ENCODE data around the gene WDR31. TPM values are rescaled to one million over a fixed set of nuclear protein-coding genes. Genes with fewer than 3 reads are reported as not detected.

Gene WDR31
- 1 to 10 TPM; 1.3 to 2.8 (median 2.1) TPM for total RNA-seq

DNA sequence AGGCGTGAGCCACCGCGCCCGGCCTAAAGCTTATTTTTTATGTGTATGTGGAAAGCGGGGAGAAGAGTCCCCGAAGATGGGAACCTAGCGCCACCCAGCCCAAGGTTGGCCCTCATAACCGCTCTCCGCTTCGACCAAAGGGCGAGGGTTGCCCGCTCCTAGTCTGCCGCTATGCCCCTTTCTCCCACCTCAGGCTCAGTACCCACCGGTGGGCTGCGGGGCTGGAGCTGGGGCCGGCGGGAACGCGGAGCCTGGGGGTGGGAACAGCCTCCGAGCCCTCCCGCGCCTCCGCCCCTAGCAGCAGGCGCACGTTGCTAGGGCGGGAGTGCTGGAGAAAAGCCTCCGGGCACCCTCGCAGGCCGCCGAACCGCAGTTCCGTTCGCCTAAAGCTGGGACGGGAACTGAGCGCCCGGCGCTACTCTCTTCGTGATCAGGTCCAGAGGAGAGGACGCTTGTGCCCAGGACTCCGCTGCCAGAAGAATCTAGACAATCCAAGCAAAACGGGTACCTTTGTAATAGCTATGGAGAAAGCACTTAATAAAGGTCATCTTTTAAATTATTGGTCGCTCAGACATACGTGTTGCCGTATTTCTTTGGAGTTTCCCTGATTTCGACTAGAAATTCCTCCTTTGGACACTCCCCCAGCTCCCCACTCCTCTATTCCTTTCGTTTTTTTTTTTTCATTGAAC lies at the start of gene WDR31:
TSS of gene WDR31 (minus strand) at position 265 of the 689 bp plus-strand sequence. CDS start 8,253 bp downstream, outside the sequence.
- WGBS = 1% methylated on average over 23 of the region's 46 CpGs
- H3K27me3 ChIP-seq = no peaks in the 10 kb centered on the region
- peak; percentile 95 for DNase-seq (ENCODE audit: extremely low spot score)
- H3K9me3 ChIP-seq = no peaks in the 10 kb centered on the region
- H3K4me3 ChIP-seq = peak within 1 kb of the TSS; percentile 71 to 75 (median 73)
- intact Hi-C loops (cut with DNase I) = loop anchor here (2.0 to 10.0 kb wide), 3 partner anchors 37 to 65 kb away; partner anchors contain the start of genes ALAD, CDC26, HDHD3 and PRPF4
- no peaks in the 10 kb centered on the region for H3K36me3 ChIP-seq
- H3K4me1 ChIP-seq = peaks cover 19 to 31% (median 30%) of the 10 kb centered on the region in 4 donors
- peak within 1 kb of the TSS; percentile 76 to 88 (median 86) for H3K27ac ChIP-seq (replicated peaks in 1 of 4)
- TF ChIP-seq POLR2A (IDR thresholded peaks at IDR 0.05; ENCODE audit: low read depth) = no peak
- TF ChIP-seq POLR2AphosphoS5 (IDR thresholded peaks at IDR 0.05) = peak; percentile 82 to 90

DNA sequence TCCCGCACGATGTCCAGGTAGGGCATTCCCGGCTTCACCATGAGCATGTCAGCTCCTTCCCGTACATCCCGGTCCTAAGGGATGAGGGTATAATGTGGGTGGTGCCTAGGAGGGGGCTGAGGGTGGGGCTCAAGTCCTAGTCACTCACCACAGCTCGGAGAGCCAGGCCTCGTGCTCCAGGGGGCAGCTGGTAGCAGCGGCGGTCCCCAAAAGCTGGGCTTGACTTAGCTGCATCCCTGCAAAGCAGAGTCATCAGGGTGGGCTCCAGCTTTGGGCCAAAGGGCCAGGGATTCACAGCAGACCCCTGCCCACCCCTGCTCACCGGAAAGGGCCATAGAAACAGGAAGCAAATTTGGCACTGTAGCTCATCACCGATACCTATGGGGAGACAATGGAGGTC lies 49.4 kb upstream of the WDR31 start:
- Histone ChIP-seq H3K9me3 (no peaks in the 10 kb centered on the region), H3K27ac (replicated peaks in 1 of 4) (no peak overlapping the region), H3K4me1 (no peaks in the 10 kb centered on the region), H3K27me3 (no peaks in the 10 kb centered on the region), H3K36me3 (peaks cover 30 to 80% (median 71%) of the 10 kb centered on the region in 4 donors), H3K4me3 (no peak overlapping the region)
- 93% methylated on average over 8 of the region's 11 CpGs for WGBS
- DNase-seq (ENCODE audit: extremely low spot score) = no peak
- TF ChIP-seq POLR2A (IDR thresholded peaks at IDR 0.05; ENCODE audit: low read depth) = no peak
- intact Hi-C loops (cut with DNase I) = no loop called here

- DNase-seq (ENCODE audit: extremely low spot score) = peak; percentile 81
- no peaks in the 10 kb centered on the region for H3K27me3 ChIP-seq
- no peak overlapping the region for H3K27ac ChIP-seq (replicated peaks in 1 of 4)
- no peaks in the 10 kb centered on the region for H3K9me3 ChIP-seq
- no peaks in the 10 kb centered on the region for H3K4me1 ChIP-seq
- H3K4me3 ChIP-seq = no peak overlapping the region
- no peak for TF ChIP-seq EP300 (IDR thresholded peaks at IDR 0.05)
- no peak for TF ChIP-seq CTCF (IDR thresholded peaks at IDR 0.05)
- no peak for TF ChIP-seq POLR2A (IDR thresholded peaks at IDR 0.05; ENCODE audit: low read depth)
- TF ChIP-seq POLR2AphosphoS5 (IDR thresholded peaks at IDR 0.05) = no peak
- 92% methylated on average over 12 of the region's 13 CpGs for WGBS
- H3K36me3 ChIP-seq = peaks cover 30 to 79% (median 71%) of the 10 kb centered on the region in 4 donors
- intact Hi-C loops (cut with DNase I) = no loop called here
Measured at GRCh38 chr9:113388833-113389232, 48.8 kb upstream of the WDR31 start.

- TF ChIP-seq EP300 (IDR thresholded peaks at IDR 0.05) (no peak), CTCF (IDR thresholded peaks at IDR 0.05) (no peak)
- Histone ChIP-seq H3K36me3 (peaks cover 30 to 69% (median 64%) of the 10 kb centered on the region in 4 donors), H3K9me3 (no peaks in the 10 kb centered on the region), H3K4me1 (no peaks in the 10 kb centered on the region), H3K27me3 (no peaks in the 10 kb centered on the region), H3K27ac (replicated peaks in 1 of 4) (no peak overlapping the region), H3K4me3 (no peak overlapping the region)
- intact Hi-C loops (cut with DNase I) = no loop called here
- DNase-seq (ENCODE audit: extremely low spot score) = no peak
- WGBS = 74% methylated on average over 6 of the region's 9 CpGs
Measured at GRCh38 chr9:113387560-113388230, 47.6 kb upstream of the WDR31 start.

DNA sequence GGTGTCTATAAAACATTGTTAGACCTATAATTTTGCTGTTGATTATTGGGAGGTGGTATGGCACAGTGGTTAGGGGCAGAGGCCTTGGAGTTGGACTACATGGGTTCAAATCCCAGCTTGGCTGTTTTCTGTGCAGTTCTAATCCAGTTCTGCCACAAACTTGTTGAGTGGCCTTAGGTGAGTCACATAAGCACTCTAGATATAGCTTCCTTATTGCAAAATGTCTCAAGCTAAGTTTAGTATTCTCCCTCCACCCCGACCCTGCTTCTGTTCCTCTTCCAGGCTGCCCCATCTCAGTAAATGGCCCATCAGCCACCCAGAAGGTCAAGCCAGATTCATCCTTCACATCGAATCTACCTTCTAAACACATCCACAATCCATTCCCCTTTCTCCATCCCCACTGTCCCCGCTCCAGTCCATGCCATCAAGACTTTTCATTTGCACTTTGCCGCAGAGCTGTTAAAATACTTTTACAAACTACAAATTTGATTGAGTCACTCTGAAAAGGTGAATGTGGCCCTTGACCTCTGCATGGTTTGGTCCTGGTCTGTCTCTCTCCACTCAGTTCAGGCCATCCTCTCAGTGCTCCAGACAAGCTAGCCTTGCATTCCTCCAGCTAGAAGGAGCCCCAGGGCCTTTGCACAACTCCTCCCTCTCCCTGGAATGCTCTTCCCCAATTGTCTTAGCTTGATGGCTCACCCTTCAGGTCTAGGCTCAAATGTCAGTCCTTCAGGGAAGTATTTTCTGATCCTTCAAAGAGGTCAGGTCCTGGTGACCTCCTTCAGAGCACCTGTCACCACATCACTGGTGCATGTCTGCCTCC lies 46.7 kb upstream of the WDR31 start:
- TF ChIP-seq EP300 (IDR thresholded peaks at IDR 0.05) (no peak), CTCF (IDR thresholded peaks at IDR 0.05) (no peak), POLR2A (IDR thresholded peaks at IDR 0.05; ENCODE audit: low read depth) (no peak), POLR2AphosphoS5 (IDR thresholded peaks at IDR 0.05) (no peak)
- Histone ChIP-seq H3K4me3 (no peak overlapping the region), H3K27ac (replicated peaks in 1 of 4) (no peak overlapping the region), H3K27me3 (no peaks in the 10 kb centered on the region), H3K36me3 (peaks cover 24 to 60% (median 57%) of the 10 kb centered on the region in 4 donors), H3K4me1 (no peaks in the 10 kb centered on the region), H3K9me3 (no peaks in the 10 kb centered on the region)
- intact Hi-C loops (cut with DNase I) = no loop called here
- 93% methylated on average over 4 of the region's 4 CpGs for WGBS
- no peak for DNase-seq (ENCODE audit: extremely low spot score)
